Omental fat pad (tissue), 4 donors: ENCODE data around the gene CLASRP. TPM values are rescaled to one million over a fixed set of nuclear protein-coding genes. Genes with fewer than 3 reads are reported as not detected.

Experiments used
- ATAC-seq: fragments of 150-250 bp; one replicate; pipeline ENCODE4 v1.9.1; 2016; ENCODE audit warnings: mild to moderate bottlenecking, moderate library complexity; ENCODE audit not compliant: low FRiP score
- DNase-seq: peaks from one replicate; pipeline ENCODE4 v3.0.0-alpha.2; 2019; ENCODE audit warnings: low spot score
- total RNA-seq, 4 donors: library from RNA; depleted of rRNA; stranded (reverse); fragments of >200 nt; gene quantifications; one replicate each; pipeline ENCODE4 v1.1.0, GENCODE V29; 2016
- TF ChIP-seq, protein P1 (sequence below), 3 donors: fragments of 450-650 bp; IDR thresholded peaks; one replicate each; pipeline ENCODE4 v1.5.1; 2016 to 2017; ENCODE audit warnings: antibody characterized with exemption in 3 of 3, mild to moderate bottlenecking in 3 of 3, moderate library complexity in 2 of 3

Gene CLASRP
- 10 to 100 TPM; 49.3 to 78.2 (median 73.4) TPM for total RNA-seq

GRCh38 chr19:45038931-45039893 is at the start of gene CLASRP:
Gene CLASRP, plus strand, starts transcription at chr19:45039045. Its CDS starts 1,168 bp downstream, at chr19:45040213.
- DNase-seq (peak; percentile 73), ATAC-seq (peak; percentile 92)
- TF ChIP-seq, protein P1, sequence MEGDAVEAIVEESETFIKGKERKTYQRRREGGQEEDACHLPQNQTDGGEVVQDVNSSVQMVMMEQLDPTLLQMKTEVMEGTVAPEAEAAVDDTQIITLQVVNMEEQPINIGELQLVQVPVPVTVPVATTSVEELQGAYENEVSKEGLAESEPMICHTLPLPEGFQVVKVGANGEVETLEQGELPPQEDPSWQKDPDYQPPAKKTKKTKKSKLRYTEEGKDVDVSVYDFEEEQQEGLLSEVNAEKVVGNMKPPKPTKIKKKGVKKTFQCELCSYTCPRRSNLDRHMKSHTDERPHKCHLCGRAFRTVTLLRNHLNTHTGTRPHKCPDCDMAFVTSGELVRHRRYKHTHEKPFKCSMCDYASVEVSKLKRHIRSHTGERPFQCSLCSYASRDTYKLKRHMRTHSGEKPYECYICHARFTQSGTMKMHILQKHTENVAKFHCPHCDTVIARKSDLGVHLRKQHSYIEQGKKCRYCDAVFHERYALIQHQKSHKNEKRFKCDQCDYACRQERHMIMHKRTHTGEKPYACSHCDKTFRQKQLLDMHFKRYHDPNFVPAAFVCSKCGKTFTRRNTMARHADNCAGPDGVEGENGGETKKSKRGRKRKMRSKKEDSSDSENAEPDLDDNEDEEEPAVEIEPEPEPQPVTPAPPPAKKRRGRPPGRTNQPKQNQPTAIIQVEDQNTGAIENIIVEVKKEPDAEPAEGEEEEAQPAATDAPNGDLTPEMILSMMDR (IDR thresholded peaks at IDR 0.05), result no peak

GRCh38 chr19:44990459-44990858 is 48.4 kb upstream of the CLASRP start:
- TF ChIP-seq, protein P1 (IDR thresholded peaks at IDR 0.05), result no peak
- no peak for DNase-seq
- no peak for ATAC-seq

DNA sequence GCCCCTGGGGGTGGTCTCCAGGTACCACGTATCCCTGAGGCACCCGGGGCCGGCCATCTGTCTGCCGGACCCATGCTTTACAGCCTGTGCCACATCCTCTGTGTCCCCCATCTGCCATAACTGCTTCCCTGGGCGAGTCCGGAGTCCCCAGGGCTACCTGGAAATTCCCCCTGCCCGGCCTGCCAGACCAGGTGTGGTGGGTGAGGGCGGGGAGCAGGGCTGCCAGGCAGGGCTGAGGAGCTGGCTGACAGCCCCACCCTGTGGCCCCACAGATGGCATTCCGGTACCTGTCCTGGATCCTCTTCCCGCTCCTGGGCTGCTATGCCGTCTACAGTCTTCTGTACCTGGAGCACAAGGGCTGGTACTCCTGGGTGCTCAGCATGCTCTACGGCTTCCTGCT is 47.9 kb upstream of the CLASRP start:
- DNase-seq, result no peak
- no peak for ATAC-seq
- TF ChIP-seq, protein P1 (IDR thresholded peaks at IDR 0.05), result no peak

- DNase-seq (no peak), ATAC-seq (no peak)
- TF ChIP-seq, protein P1 (IDR thresholded peaks at IDR 0.05), result no peak
These were observed 46.3 kb upstream of the CLASRP start for GRCh38 chr19:44992336-44993163.

DNA sequence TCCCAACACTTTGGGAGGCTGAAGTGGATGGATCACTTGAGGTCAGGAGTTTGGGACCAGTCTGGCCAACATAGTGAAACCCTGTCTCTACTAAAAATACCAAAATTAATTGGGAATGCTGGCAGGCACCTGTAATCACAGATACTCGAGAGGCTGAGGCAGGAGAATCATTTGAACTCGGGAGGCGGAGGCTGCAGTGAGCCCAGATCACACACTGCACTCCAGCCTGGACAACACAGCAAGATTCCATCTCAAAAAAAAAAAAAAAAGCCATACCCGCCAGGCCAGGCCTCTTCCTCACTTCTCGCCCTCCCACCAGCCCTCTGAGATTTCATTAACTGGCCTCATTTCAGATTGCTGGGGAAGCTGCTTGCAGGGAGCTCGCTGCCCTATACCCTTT is 45.3 kb upstream of the CLASRP start:
- TF ChIP-seq, protein P1 (IDR thresholded peaks at IDR 0.05), result no peak
- DNase-seq (no peak), ATAC-seq (no peak)

- ATAC-seq (no peak), DNase-seq (no peak)
- TF ChIP-seq, protein P1 (IDR thresholded peaks at IDR 0.05), result no peak
These were observed 44.8 kb upstream of the CLASRP start for GRCh38 chr19:44993926-44994537.
